SU-DHL-6 (cell line): ENCODE results near the gene STARD10.

Experiments
- CTCF ChIP-seq: fragments of 200-600 bp; sonication (generic); IDR thresholded peaks from one replicate; pipeline ENCODE4 v1.5.1; 2017; ENCODE audit warnings: antibody characterized with exemption, mild to moderate bottlenecking, low read length, moderate library complexity; ENCODE audit not compliant: insufficient read depth, poor library complexity, severe bottlenecking
- EZH2phosphoT487 ChIP-seq: fragments of 200-600 bp; sonication (generic), shearing (Covaris generic); conservative IDR thresholded peaks from 2 replicates; pipeline ENCODE4 v1.6.1; 2018; ENCODE audit warnings: mild to moderate bottlenecking, antibody characterized with exemption, low read length, moderate library complexity, mixed read lengths

GRCh38 chr11:72840780-72841179 lies 46.9 kb upstream of the STARD10 start:
- TF ChIP-seq CTCF (no peak), EZH2phosphoT487 (no peak)
